Stimulated activated CD8-positive, alpha-beta memory T cell treated with anti-CD3 and anti-CD28 coated beads, Interleukin-7, amount 100 ng/mL, for 1 hour (primary cell): Measurements from ENCODE around the gene MORN4.
"Not testable (repeated sequence)": the region's sequence is repeated elsewhere in the genome, so short reads cannot be mapped to it uniquely, and the experiment has no call there.

Source experiments
- DNase-seq, 2 donors: peaks; one replicate each; pipeline ENCODE4 v3.0.0-alpha.2; 2020; ENCODE audit warnings: low read depth in 2 of 2

The MORN4 gene

DNA sequence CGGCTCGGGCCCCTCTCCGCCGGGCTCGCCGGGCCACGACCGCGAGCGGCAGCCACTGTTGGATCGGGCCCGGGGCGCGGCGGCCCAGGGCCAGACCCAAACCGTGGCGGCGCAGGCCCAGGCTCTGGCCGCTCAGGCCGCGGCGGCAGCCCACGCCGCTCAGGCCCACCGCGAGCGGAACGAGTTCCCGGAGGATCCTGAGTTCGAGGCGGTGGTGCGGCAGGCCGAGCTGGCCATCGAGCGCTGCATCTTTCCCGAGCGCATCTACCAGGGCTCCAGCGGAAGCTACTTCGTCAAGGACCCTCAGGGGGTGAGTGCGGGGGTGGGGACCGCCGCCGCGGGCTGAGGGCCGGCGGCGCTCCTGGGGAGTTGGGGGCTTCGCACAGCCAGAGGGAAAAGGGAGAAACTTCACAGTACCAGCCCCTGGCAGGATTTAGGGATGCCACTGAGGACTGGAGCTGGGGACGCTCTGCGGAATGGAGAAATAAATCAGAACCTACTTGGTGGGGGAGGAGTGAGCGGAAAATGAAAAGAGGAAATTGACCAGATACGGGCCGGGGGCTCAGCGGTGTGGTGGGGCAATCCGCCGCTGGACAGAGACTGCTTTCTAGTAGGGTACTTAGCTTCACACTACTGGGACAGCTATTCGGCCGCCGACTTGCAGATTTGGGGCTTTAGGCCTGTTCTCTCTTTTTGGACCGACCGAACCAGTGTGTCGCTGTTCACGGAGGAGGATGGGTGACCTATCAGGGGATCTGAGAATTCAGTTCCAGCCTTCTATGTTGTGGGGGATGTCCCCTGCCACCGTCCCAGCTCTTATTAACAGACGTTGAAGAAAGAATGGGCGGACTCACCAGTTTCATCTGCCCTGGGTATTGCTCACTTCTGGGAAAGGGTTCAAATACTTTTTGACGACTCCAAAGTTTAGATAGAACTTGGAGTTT, 7.8 kb upstream of the MORN4 start:
- DNase-seq = no peak

DNA sequence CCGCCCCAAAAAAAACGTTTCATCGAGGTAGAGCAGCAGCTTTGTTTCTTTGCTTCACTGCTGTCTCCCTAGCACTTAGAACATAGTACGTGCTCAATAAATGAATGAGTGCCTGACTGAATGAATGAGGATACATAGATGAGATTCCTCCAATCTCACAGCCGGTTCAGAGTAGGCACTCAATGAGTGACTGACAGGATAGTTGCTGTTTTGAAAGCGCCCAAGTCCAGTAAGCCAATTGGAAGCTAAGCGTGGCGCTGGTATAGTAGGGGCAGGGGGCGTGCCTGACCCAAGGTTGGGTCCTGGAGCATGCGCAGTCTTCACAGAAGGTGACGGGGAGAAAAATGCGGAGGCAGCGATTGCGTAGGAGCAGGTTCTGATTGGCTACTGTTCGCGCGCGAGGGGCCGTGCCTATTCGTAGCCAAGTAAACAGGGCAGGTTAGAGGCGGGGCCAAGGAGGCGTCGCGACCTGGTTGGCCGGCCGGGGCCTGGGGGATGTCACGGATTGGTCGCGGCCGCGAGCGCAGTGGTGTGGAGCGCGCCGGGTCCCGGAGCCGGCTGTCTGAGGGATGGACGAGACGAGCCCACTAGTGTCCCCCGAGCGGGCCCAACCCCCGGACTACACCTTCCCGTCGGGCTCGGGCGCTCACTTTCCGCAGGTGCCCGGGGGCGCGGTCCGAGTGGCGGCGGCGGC, 7.0 kb upstream of the MORN4 start, which contains the start of gene PI4K2A:
TSS of gene PI4K2A (plus strand) at position 498 of the 694 bp plus-strand sequence. CDS start at position 570, 72 bp downstream.
- DNase-seq = peak; percentile 95 to 96

DNA sequence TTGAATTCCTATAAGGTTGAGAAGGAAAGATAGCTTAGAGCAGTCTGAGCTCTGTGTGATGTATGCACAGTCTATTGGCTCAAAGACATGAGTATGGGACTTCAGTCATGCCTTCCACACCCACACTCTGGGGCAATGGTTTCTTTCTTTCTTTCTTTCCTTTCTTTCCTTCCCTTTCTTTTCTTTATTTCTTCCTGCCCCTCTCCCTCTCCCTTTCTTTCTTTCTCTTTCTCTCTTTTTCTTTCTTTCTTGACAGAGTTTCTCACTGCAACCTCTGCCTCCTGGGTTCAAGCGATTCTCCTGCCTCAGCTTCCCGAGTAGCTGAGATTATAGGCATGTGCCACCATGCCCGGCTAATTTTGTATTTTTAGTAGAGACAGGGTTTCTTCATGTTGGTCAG, 5.8 kb upstream of the MORN4 start:
- not testable (repeated sequence) for DNase-seq

DNA sequence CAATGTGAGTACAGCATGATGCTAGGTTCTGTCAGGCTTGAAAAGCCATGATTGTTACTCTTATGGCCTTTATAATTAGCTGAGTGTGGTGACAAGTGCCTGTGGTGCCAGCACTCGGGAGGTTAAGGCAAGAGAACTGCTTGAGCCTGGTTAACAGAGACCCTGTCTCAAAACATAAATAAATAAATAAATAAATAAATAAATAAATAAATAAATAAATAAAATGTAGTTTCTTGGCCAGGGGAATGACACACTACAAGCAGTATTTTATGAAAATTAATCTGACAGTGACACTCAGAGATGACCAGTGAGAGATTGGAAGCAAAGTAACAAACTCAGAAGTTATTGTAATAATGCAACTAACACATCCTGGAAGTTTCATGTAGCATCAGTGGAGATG, 2.3 kb upstream of the MORN4 start:
- no peak for DNase-seq

DNA sequence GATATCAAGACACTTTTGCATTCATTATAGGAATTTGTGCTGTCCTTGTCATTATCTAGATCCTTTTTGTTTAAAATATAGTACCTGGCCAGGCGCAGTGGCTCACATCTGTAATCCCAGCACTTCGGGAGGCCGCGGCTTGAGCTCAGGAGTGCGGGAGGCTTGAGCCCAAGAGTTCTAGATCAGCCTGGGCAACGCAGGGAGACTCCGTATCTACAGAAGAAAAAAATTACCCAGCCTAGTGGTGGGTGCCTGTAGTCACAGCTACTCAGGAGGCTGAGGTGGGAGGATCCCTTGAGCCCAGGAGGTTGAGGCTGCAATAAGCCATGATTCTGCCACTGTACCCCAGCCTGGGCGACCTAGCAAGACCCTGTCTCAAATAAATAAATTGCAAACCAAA, 621 bp upstream of the MORN4 start:
- DNase-seq = no peak

DNA sequence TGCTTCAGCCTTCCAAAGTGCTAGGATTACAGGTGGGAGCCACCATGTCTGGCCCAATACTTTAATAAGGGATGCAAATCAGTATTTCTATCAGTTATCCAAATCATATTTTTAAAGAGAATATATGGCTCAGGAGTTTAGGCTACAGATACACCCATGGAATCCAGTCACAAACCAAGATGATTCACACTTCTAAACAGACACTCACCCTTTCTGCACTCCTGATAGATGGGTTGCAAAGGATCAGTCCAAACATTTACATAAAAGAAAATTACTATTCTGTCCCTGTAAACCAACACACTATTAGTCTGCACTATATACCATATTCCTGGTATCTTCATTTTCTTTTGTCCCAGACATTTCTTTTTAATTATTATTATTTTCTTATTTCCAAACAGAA, 2.2 kb downstream of the MORN4 start:
- DNase-seq = no peak

DNA sequence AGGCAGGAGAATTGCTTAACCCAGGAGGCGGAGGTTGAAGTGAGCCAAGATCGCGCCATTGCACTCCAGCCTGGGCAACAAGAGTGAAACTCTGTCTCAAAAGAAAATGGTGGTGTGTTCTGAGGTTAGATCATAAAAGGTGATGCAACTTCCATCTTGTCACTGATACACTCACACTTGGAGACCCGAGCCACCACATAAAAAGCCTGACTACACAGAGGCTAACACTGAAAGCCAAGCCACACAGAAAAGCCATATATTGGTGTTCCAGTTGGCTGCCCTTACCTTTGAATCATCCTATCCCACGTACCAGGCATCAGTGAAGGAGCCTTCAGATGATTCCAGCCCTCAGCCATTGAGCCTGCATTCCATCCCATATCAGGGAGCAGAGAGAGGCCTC, 4.0 kb downstream of the MORN4 start:
- no peak for DNase-seq

DNA sequence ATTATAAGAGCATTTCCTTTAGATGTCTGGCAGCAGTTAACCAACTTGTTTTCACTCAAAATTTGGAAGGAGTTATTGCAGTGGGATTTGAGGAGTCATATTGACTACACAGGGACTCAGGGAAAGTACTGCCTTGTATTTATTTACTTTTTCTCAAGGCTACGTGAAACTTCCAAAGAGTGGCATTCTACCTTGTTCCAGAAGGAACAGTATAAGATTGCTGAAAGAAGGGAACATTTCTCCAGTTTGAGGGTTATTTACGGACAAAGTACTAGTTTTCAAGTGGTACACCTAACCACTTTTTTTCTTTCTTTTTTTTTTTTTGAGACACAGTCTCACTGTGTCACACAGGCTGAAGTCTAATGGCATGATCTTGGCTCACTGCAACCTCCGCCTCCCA, 5.1 kb downstream of the MORN4 start:
- no peak for DNase-seq

DNA sequence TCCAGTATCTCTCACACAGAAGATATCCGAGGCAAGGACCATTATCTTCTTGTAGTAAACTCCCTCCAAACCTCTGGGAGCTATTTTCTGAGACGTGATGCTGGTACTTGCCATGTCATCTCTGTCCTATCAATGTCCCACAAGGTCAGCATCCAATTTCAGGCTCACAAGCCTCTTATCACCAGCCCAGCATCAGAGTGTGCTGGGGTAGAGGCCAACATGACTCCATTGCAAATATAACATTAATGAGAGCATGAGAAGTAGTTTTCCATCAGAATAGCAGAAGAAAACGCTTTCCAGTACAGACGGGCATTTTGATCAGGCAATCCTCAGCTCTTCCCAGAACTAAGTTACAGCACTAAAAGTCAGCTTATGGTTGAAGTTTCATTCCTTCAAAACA, 5.6 kb downstream of the MORN4 start:
- DNase-seq = no peak

DNA sequence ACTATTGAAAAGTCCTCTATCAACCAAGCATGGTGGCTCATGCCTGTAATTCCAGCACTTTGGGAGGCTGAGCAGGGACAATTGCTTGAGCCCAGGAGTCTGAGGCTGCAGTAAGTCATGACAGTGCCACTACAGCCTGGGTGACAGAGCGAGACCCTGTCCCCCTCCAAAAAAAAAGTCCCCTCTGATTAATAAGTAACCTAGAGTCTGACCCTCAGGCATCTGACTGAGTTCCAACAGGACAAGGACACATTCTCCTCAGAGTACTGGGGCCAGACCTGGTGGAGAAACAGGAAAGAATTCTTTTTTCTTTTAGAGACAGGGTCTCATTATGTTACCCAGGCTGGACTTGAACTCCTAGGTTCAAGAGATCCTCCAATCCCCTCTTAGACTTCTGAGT, 10.0 kb downstream of the MORN4 start:
- no peak for DNase-seq

DNA sequence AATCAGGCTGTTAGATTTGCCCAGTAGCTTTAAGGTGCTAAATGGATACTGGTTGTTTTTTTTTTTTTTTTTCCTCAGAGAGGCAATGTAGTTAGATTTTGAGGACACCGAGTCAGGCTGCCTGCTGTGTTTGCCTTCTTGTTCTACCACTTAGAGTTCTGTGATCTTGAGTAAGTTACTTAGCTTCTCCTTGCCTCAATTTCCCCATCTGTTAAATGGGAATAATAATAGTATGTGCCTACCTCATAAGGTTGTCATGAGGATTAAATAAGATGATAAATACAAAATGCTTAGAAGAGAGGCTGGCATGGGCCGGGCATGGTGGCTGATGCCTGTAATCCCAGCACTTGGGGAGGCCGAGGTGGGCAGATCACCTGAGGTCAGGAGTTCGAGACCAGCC, 14.6 kb downstream of the MORN4 start:
- no peak for DNase-seq

DNA sequence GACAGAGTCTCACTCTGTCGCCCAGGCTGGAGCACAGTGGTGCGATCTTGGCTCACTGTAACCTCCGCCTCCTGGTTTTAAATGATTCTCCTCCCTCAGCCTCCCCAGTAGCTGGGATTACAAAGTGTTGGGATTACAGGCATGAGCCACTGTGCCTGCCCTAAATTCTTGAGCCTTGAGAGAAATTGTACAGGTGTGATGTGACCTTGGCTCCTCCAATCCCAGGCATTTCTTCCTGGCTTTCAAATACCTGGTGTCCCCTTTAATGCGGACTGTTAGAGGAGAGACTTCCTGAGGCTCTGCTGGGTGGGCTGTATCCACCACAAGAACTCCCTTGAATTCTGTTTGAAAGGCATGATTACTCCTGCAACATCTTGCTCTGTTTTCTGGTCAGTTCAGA, 15.0 kb downstream of the MORN4 start:
- no peak for DNase-seq

DNA sequence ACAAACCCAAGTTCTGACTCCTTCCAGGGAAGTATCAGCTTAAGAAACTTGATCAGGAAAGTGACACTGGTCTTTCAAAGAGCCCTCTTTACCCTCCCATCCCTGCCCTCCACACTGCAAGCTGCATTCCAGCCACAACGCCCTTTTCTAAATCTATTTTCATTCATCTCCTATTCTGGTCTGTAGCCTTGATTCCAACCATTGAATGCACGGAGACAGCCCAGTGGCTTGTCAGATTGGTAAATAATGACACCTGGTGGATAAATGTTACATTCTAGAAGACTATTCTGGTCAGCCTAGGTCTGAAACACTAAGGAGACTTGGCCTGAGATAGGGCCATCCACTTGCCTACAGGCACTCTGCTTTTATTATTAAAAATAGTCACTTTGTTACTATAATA, 20.9 kb downstream of the MORN4 start:
- no peak for DNase-seq

DNA sequence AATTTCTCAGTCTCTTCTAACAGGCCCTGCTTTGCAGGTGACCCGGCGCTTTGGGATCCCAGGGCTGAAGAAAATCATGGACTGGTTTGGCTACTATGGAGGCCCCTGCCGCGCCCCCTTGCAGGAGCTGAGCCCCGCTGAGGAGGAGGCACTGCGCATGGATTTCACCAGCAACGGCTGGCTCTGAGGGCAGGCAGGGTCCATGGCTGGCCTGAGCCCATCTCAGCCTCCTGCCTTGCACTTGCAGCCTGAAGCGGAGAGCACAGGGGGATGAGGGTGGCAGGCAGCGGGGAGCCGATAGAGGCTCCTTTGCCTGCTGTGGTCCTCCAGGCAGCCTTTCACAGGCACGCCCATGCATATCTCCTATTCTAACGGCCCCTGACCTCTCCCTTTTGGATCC, 21.8 kb downstream of the MORN4 start:
- DNase-seq = no peak

DNA sequence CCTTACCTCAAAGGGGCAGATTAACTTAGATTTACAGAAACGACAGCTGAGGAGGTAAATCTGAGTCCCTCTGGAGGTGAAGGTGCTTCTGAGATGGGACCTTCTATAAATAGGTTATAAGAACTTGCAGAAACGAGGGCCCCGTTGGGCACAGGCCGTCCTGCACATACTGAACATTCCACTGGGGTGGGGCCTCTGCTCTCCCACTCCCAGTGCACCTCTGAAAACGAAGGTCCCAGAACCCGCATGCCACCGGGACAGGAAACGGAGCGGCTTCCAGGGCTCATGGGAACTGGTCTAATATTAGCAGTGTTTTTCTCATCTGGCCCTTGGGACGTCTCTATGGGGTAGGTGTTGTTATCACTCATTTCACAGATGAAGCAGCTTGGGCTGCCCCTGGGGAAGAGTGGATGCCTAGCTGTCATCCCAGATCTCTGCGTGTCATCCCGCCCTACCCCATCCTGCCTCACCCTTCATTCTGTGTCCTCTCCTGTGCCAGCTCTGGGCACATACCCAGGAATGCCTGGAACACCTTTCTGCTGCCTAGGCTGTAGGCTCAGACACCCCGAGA, 24.2 kb downstream of the MORN4 start:
- DNase-seq = no peak

DNA sequence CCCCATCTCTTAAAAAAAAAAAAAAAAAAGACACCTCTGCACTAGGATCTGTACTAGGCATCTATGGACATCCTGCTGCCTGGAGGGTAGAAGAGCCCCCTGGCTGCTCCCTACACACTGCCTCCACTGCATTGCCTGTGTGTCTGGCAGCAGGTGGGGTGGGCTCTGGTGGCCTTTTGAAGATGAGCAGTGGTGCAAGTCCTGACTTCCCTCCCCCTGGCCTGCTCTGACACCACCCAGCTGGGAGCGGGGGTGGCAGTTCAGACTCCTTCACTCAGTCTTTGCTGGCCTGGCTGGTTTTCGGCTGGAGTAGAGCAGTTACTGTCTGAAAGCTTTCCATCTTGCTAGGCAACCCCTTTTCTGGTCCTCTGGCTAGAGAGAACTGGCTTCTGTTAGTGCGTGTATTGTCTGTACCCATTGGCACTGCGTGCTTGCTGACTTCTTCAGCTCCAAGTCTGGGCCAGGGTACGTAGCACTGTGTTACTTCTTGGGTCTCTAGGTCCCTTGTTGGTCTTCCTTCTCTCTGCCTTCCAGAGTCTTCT, 26.1 kb downstream of the MORN4 start:
- DNase-seq = no peak

DNA sequence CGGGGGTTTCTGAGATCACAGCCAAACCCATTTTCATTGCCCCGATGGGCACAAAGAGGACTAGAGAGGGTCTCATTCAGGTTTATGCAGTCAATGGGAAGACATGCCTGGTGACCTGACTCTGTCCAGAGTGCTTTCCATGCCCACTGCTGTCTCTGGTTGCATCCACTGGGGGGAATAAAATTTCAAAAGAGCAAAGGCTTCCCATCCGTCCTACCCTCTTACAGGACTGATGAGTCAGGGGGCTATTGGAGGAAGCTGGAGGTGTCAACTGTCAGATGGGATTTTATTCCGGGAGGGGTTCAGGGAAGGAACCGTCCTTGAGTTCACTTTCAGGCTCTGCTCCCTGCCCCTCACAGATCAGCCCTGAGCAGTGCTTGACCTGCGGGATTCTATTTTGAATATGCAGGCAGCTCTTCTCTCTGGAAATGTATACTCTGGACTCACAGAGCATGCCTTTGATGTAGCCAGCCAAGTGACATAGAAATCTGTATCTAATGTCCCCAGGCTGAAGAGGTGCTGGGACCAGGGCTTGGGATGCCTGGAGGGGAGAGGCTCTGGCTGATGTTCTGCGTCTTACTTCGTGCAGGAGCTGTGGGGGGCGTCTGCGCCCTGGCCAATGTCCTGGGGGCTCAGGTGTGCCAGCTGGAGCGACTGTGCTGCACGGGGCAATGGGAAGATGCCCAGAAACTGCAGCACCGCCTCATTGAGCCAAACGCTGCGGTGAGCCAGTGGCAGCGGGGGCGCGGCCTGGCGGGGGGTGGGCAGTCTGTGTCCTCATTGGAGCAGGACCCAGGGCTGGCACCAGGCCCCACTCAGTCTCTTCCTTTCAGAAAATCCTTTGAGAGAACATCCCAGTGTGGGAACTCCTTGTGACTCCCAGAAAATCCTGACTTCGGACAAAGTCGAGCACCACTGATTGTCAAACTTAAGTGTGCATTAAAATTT, 31.8 kb downstream of the MORN4 start:
- DNase-seq = no peak

DNA sequence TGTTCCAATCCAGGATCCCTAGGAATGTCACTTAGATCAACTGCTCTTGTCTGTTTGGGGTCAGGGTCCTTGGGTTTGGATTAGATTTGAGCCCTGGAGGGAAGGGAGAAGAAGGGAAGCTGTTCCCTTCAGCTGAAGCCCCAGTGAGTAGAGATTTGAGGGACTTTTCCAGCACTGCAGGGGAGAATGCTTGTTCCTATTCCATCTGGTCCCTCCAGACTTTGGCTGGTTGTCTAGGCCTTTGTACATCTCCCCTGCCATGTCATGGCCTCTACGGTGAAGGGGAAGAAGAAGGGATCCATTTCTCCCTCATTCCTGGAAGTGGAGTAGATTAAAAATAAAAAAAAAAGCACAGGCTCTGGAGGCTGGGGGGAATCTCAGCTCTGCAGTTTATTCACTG, 32.7 kb downstream of the MORN4 start:
- DNase-seq = no peak

DNA sequence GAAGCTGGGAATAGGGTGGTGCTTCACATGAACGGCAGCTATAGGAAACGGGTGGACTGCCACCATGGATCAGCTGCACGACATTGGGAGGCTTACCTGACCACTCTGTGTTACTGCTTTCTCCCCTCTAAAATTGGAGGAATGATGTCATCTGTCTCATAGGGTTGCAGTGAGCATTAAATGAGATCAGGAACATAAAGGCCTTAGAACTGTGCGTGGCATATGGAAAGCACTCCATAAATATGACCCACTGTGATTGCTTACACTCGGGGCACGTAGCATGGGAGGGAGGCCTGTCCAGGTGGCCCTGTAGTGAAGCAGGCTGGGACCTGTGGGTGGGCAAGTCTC, 34.1 kb downstream of the MORN4 start:
- DNase-seq = no peak

DNA sequence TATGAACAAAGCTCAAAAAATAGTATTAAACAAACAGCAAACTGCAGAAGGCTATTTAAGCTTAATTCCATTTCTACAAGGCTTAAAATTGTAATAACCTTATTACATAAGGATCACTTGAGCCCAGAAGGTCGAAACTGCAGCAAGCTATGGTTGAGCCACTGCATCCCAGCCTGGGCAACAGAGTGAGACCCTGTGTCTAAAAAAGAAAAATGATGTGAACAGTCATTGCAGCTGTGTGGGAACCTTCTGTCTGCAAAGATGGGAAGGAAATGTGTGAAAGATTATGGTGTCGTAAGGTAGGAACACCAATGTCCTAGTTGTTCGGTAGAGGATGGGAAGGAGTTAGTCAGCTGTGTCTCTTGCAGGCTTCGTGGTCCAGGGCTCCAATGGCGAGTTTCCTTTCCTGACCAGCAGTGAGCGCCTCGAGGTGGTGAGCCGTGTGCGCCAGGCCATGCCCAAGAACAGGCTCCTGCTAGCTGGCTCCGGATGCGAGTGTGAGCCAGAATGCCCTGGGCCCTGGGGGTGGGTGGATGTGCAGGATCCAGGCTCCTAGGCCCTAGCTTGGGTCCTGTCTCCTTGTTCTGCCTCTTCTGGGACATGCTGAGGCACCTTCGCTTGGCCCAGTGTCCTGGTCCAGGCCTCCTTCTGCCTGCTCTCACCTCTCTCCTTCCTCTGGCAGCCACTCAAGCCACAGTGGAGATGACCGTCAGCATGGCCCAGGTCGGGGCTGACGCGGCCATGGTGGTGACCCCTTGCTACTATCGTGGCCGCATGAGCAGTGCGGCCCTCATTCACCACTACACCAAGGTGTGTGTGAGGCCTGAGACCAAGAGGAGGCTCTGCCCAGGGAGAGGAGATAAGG, 34.7 kb downstream of the MORN4 start:
- DNase-seq = no peak
